Stimulated activated CD4-positive, alpha-beta T cell treated with anti-CD3 and anti-CD28 coated beads, Interleukin-4, amount 100 ng/mL, for 24 hours (primary cell): Measurements from ENCODE around the gene TPGS2.
"Not testable (repeated sequence)": the region's sequence is repeated elsewhere in the genome, so short reads cannot be mapped to it uniquely, and the experiment has no call there.

ENCODE experiments used
- DNase-seq: peaks from one replicate; pipeline ENCODE4 v3.0.0-alpha.2; 2020

TPGS2 gene

GRCh38 chr18:36828630-36829361 lies at the start of gene TPGS2, which contains the start of gene KIAA1328:
Gene TPGS2, minus strand, starts transcription at chr18:36829002. Its CDS starts 235 bp downstream, at chr18:36828767.
Gene KIAA1328, plus strand, starts transcription at chr18:36829127. Its CDS starts 12 bp downstream, at chr18:36829139.
- DNase-seq = peak; percentile 86

- DNase-seq = not testable (repeated sequence)
These were observed 45.0 kb upstream of the TPGS2 start for GRCh38 chr18:36873826-36874225.

- DNase-seq = no peak
These were observed 43.5 kb upstream of the TPGS2 start for GRCh38 chr18:36872329-36872728.

GRCh38 chr18:36871801-36872200 lies 43.0 kb upstream of the TPGS2 start:
- DNase-seq = no peak

GRCh38 chr18:36867056-36867455 lies 38.3 kb upstream of the TPGS2 start:
- DNase-seq = no peak

GRCh38 chr18:36862182-36862581 lies 33.4 kb upstream of the TPGS2 start:
- no peak for DNase-seq

- DNase-seq = no peak
These were observed 28.0 kb upstream of the TPGS2 start for GRCh38 chr18:36856815-36857214.

- DNase-seq = no peak
These were observed 22.4 kb upstream of the TPGS2 start for GRCh38 chr18:36851202-36851590.

GRCh38 chr18:36850527-36851201 lies 21.9 kb upstream of the TPGS2 start:
- DNase-seq = no peak

GRCh38 chr18:36849288-36850006 lies 20.6 kb upstream of the TPGS2 start:
- DNase-seq = no peak

GRCh38 chr18:36848609-36849008 lies 19.8 kb upstream of the TPGS2 start:
- no peak for DNase-seq

- no peak for DNase-seq
These were observed 15.0 kb upstream of the TPGS2 start for GRCh38 chr18:36843784-36844183.

GRCh38 chr18:36843199-36843598 lies 14.4 kb upstream of the TPGS2 start:
- DNase-seq = no peak

GRCh38 chr18:36839835-36840234 lies 11.0 kb upstream of the TPGS2 start:
- DNase-seq = no peak

- DNase-seq = no peak
These were observed 7.1 kb upstream of the TPGS2 start for GRCh38 chr18:36835927-36836326.

- DNase-seq = no peak
These were observed 4.3 kb upstream of the TPGS2 start for GRCh38 chr18:36833120-36833519.

GRCh38 chr18:36831139-36831538 lies 2.3 kb upstream of the TPGS2 start:
- no peak for DNase-seq

GRCh38 chr18:36830158-36830495 lies 1.3 kb upstream of the TPGS2 start:
- no peak for DNase-seq

- no peak for DNase-seq
These were observed 758 bp upstream of the TPGS2 start for GRCh38 chr18:36829362-36830157.

- DNase-seq = peak; percentile 16
These were observed 609 bp downstream of the TPGS2 start for GRCh38 chr18:36828157-36828629.

- DNase-seq = no peak
These were observed 2.2 kb downstream of the TPGS2 start for GRCh38 chr18:36826556-36826955.

GRCh38 chr18:36825526-36825925 lies 3.3 kb downstream of the TPGS2 start:
- no peak for DNase-seq

GRCh38 chr18:36821681-36822080 lies 7.1 kb downstream of the TPGS2 start:
- DNase-seq = no peak
